ENCODE results near the gene OR2Y1.

- TF ChIP-seq SUZ12 (IDR thresholded peaks at IDR 0.05; ENCODE audit: extremely low read depth, insufficient read depth, insufficient read length) (no peak), ZNF274 (IDR thresholded peaks at IDR 0.05; ENCODE audit: low read depth, low read length) (no peak), YY1 (IDR thresholded peaks at IDR 0.05; ENCODE audit: insufficient read depth, insufficient read length) (no peak)
Measured at GRCh38 chr5:180784497-180785097, 44.7 kb upstream of the OR2Y1 start.
